ENCODE measurements around the gene ANKS1B. TPM values are rescaled to one million over a fixed set of nuclear protein-coding genes. Genes with fewer than 3 reads are reported as not detected.
"Not testable (repeated sequence)": the region's sequence is repeated elsewhere in the genome, so short reads cannot be mapped to it uniquely, and the experiment has no call there.

Gene ANKS1B
- total RNA-seq, 2 donors from 2014 or later, result 32.7 to 37.1 TPM

DNA sequence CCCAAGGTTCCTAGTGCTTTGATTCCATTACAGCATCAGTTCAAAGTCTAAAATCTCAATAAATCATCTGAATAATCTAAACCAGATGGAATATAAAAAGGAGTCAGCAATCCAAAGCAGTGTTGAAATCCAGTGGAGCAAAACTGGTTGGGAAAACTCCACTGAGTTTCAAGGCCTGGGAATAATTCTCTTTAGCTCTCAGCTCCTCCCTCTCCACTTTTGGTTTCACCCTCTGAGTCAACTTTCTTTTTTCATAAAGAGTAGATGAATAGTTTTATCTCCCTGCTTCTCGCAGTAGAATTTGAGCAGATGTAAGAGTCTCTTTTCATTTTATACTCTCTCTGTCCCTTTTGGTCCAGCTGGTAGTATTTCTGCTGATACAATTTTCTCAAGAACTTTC, 1001.1 kb downstream of the ANKS1B start:
- intact Hi-C loops (cut with DNase I), result no loop called here
- no peak for DNase-seq (ENCODE audit: low spot score)

DNA sequence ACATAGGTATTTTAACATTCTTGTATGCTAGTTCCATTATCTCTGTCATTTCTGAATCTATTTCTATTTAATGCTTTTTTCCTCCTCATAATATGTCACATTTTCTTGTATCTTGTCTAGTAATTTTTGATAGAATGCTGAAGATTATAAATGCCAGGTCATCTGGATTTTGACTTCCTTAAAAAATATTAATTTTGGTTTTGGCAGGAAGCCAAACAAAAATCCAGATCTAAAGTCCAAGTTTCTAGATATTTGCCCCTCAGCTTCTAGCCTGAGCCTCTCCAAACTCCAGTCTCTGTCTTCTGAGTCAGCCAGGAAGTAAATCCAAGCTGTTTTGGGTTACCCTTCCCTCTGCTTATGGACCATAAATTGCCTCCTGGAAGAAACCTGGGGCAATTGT, 1004.2 kb downstream of the ANKS1B start:
- no peak for DNase-seq (ENCODE audit: low spot score)
- intact Hi-C loops (cut with DNase I), result no loop called here

DNA sequence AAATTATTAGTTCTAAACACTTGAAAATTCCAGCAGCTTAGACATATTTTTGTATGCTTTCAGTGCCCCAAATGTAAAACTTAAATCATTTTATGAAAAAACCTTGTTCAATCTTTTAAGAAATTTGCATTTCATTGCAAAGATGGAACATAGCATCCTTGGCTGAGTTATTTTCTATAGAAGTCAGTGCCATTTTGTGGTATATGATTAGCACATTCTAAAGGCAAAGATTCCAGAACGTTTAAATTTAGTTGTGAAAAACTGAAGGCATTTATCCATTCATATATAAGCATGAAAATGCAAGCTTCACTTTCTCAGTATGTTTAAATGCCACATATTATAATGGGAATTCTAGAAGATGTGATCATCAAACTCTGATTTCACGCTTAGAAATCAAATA, 1007.5 kb downstream of the ANKS1B start:
- intact Hi-C loops (cut with DNase I), result no loop called here
- DNase-seq (ENCODE audit: low spot score), result no peak

DNA sequence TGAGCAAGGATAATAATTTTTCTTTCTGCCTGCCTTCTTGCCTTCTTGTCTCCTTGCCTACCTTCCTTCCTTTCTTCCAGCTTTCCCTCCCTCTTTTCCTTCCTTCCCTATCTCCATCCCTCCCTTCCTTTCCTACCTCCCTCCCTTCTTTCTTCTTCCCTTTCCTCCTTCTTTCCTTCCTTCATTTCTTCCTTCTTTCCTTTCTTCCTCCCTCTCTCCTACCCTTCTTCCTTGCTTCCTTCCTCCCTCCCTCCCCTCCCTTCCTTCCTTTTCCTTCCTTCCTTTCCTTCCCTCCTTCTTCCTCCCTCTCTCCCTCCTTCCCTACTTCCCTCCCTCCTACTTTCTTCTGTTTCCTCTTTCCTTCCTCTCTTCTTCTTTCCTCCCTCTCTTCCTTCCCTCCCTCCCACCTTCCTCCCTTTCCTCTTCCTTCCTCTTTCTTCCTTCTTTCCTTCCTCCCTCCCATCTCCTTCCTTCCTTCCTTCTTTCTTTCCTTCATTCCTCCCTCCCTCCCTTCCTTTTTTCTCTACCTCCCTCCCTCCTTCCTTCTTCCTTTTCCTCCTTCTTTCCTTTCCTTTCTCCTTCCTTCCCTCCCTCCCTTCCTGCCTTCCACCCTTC, 1009.9 kb downstream of the ANKS1B start:
- no peak for DNase-seq (ENCODE audit: low spot score)
- intact Hi-C loops (cut with DNase I), result no loop called here

DNA sequence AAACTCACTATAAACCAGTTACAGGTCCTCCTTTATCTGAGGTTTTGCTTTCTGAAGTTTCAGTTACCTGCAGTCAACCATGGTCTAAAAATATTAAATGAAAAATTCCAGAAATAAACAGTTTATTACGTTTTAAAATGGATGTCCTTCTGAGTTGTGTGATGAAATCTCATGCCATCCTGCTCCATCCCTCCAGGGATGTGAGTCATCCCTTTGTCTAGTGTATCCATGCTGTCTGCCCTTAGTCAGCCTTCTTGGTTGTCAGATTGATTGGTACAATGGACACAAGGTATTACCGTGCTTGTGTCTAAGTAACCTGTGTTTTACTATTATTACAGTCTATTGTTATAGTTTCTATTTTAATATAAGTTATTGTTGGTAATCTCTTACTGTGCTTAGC, 1011.3 kb downstream of the ANKS1B start:
- DNase-seq (ENCODE audit: low spot score), result no peak
- intact Hi-C loops (cut with DNase I), result no loop called here

DNA sequence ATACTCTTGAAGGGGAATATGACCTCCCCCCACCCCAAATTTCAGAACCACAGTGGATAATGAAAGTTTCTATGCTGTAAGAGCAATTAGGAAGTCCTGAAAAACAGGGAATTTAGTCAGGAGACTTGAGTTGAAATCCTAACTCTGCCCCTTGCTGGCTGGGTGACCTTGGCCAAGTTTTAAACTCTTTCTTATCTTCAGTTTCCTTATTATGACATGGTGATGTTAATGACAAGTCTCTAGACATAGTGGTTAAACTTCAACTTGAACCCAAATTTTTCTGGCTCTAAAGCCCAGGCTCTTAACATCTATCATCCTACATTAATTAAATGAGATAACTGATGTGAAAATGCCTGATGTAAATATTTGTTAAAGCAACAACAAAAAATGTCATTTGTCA, 1013.8 kb downstream of the ANKS1B start:
- DNase-seq (ENCODE audit: low spot score), result no peak
- intact Hi-C loops (cut with DNase I), result no loop called here

DNA sequence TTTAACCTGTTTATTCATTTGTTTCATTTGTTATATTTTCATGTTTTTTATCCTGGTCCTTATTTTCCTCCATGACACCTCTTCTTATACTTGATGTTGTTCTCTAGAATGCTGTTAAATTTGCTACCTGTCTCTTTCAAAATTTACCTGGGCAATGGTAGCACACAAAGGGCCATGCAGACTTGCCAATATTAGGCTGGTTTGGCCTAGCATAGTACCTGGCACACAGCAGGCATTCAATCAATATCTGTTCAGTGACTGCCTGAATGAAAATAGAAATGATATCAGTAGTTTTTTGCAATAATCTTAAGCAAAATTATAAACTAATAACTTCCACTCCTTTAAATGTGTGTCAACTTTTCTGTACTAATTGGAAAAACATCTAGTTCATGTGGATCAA, 1014.5 kb downstream of the ANKS1B start:
- intact Hi-C loops (cut with DNase I), result no loop called here
- no peak for DNase-seq (ENCODE audit: low spot score)

DNA sequence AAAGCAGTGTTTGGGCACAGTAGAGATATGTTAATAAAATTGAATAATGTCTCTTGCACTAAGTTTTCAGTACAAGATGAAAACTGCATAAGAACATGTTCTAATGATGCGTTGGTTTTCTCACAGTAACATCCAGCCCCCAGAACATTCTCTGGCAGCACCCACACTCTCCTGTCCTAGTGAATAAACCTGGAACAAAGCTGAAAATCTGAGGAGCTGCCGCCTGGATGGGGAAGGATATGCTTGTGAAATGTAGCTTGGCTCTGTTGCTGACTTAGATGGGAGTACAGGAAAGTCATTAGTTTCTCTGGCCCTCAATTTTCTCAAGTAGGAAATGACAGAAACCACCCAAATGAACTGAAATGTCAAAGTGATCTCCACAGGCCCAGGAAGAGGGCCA, 1015.8 kb downstream of the ANKS1B start:
- DNase-seq (ENCODE audit: low spot score), result no peak
- intact Hi-C loops (cut with DNase I), result no loop called here

DNA sequence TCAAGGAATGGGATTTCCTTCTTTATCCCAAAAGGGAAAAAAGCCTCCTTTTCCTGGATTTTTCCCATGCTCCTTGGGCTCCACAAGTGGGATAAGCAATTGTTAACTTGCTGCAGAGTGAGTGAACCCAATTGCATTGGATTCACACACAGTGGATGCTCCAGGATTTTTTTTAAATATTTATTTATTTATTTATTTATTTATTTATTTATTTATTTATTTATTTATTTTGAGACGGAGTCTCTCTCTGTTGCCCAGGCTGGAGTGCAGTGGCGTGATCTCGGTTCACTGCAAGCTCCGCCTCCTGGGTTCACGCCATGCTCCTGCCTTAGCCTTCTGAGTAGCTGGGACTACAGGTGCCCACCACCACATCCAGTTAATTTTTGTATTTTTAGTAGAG, 1027.6 kb downstream of the ANKS1B start:
- DNase-seq (ENCODE audit: low spot score), result not testable (repeated sequence)

DNA sequence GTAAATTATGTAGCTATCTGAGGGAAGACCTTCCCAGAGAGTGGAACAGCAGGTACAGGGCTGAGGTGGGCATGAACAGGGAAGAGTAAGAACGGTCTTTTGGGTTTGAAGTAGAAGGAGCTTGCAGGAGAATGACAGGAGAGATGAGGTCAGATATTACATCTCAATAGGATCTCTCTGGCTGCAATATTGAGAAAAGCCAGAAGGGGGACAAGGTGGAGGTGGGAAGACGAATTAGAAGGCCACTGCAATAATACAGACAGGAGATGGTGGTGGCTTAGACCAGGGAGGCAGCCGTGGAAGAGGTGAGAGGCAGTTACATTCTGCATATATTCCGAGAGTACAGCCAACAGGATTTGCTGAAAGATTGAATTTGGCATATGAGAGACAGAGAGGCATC, 1029.5 kb downstream of the ANKS1B start:
- intact Hi-C loops (cut with DNase I), result no loop called here
- no peak for DNase-seq (ENCODE audit: low spot score)

More for the DNA sequence above, 1027.6 kb downstream of the ANKS1B start:
- intact Hi-C loops (cut with DNase I), result not testable (repeated sequence)

DNA sequence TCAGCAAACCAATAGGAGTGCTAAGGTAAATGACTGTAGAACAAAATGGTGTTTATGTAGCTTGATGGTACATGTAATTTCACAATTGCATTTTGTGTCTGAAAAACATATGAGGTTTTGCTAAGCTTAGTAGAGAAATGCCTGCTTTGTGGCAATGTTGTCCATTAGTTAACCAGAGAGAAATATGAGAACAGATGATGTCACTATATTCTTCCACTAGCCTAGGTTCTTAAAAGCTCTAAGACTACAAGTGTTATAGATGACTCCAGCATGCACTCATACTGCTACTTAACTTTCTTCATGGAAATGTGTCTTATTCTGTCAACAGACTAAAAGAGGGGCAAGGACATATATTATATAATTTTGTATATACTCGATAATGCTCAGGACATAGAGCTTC, 1030.2 kb downstream of the ANKS1B start:
- no peak for DNase-seq (ENCODE audit: low spot score)
- intact Hi-C loops (cut with DNase I), result no loop called here

DNA sequence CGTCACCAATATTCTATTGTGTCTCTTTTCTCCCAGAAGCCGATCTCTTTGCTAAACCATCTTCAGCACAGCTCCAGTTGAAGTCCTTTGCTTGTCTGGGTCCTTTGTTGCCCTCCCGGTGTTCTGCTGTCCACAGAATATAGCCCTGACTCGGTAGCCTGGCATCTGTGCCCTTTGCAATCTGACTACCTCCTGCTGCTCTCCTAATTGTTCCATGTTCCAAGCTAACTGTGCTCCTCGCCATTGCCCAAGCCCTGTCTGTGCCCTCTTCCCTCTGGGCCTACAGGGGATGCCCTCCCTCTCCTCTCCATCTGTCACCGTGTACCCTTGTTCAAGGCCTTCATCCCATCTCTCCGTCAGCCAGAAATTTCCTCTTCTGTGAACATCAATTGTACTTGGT, 1033.3 kb downstream of the ANKS1B start:
- no peak for DNase-seq (ENCODE audit: low spot score)
- intact Hi-C loops (cut with DNase I), result no loop called here

DNA sequence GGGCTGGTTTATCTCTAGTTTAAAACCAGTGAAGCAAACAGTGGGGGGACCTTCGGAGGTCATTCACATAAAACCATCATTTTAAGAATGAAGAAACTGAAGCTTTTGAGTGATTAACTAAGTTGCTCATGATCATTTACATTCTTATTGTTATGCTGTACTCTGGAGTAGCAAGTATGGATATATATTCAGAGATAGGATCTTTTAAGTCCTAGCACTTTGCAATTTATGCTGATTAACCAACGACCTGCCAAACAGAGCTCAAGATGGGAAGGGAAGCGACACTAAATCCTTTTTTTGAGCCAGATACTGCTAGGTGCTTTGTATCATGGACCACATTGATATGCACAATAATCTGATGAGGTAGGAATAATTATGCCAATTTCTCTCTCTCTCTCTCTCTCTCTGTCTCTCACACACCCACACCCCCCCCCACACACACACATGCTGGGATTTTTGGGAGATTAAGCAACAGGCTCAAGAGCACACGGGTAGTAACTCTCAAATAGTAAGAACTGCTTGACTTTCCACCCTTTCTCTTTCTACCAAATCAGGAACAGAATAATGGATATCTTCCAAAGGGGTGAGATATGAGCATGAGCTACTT, 1036.3 kb downstream of the ANKS1B start:
- intact Hi-C loops (cut with DNase I), result no loop called here
- no peak for DNase-seq (ENCODE audit: low spot score)

DNA sequence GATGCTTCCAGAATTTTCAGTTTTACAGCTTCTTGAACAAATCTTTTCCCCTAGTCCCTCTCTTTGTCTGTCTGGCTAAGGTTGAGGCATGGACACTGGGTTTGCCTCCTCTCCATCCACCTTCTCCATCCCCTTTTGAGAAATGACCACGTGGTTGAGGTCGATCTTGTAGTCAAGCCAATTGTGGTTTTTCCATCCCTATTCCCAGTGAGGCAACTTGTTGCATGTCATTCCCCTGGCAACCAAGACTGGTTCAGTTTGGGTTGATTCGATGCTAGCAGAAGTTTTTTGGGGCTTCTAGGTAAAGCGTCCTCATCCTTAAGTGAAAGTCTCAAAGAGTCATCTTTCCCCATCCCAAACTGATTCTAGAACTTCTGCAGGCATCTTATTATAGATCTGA, 1038.9 kb downstream of the ANKS1B start:
- DNase-seq (ENCODE audit: low spot score), result no peak
- intact Hi-C loops (cut with DNase I), result no loop called here

DNA sequence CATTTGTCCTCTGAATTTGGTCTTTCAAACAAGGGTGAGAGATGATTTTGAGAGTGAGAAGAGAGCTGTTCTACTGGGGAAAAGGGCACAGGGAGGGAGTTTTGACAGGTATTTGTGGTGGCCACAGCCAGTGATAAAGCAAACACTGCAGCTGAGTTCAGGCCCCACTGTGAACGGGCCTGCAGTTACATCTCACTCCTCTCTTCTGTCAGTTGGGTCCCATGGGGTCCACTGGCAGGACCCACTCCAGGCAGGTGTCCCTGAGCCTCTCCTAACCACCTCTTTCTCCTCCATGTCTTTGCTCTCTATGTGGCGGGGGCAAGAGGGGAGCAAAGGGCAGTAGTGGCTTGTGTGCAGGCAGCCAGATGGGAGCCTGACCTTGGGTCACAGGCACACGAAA, 1044.8 kb downstream of the ANKS1B start:
- DNase-seq (ENCODE audit: low spot score), result no peak
- intact Hi-C loops (cut with DNase I), result no loop called here

DNA sequence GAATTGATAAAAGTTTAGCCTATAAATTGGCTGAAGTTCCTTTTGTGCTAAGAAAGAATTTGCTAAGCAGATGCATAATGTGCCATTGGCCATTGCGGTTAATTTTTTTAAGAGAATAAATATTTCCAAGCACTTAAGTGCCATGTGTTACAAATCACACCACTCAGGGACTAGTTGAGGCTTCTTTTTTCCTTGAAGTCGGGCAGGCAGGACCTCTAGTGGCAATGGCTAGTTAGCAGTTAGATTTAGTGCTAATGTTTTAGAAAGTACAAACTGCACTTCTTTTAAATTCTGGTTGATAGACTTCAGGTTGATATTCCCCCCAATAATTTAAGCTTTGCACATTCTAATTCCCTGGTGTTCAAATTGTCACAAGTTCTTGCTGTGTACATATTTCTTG, 1045.4 kb downstream of the ANKS1B start:
- no peak for DNase-seq (ENCODE audit: low spot score)
- intact Hi-C loops (cut with DNase I), result no loop called here

DNA sequence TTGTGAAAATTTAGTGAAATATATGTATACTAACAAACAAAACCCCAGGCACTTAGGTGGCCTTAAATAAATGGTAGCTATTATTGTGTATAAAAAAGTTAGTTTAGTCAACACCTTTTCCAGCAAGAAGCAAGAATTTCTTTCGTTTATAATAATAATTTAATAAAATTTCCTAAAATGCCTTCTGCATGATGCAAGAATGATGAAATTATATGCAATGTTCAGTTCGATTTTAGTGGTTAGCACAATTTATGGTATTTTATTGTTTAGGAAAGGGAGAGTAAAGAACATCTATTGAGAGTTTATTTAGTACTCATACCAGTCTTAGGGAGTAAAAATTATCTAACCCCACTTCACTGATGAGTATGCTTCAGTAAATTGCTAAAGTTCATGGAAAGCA, 1048.9 kb downstream of the ANKS1B start:
- no peak for DNase-seq (ENCODE audit: low spot score)
- intact Hi-C loops (cut with DNase I), result no loop called here

DNA sequence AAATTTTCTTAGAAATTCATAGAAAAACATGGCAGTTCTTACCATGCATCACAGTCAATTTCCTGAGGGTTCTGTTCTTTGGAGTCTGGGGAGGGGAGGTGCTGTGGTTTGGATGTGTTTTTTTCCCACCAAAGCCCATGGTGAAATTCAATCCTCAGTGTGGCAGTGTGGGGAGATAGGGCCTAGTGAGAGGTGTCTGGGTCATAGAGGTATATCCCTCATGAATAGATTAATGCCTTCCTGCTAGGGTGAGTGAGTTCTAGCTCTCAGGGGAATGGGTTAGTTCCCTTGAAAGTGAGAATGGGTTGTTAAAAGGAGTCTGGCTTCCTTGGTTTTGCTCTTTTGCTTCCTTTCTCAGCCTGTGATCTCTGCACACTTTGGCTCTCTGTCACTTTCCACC, 1061.9 kb downstream of the ANKS1B start:
- intact Hi-C loops (cut with DNase I), result no loop called here
- no peak for DNase-seq (ENCODE audit: low spot score)

DNA sequence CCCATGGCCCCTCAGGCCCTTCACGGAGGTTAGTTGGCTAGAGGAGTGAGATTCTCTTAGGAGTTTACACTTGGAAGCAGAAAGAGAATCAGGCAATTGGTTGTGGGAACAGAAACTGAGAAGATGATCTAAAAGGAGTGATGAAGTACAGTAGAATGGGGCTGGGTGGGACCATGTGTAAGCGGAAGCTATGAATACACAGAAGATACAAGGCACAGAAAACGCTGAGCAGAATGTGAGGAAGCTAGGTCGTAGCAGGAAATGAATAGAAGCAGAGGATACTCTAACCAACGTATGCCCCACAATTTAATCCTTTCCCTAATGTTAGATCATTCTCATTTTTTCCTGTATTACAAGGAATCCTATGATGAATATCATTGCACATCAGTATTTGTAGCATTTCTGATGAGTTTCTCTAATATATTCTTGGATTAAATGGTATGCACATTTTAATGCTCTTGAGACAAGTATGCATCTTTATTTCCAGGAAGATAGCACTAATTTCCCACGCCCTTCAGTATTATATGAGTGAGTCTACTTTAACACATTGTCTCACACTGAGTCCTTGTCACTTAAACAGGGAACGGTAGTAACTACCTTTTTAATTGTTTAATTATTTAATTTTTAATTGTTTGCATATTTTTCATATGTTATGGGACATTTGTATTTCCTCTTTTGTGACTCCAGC, 1066.4 kb downstream of the ANKS1B start:
- intact Hi-C loops (cut with DNase I), result no loop called here
- DNase-seq (ENCODE audit: low spot score), result no peak

DNA sequence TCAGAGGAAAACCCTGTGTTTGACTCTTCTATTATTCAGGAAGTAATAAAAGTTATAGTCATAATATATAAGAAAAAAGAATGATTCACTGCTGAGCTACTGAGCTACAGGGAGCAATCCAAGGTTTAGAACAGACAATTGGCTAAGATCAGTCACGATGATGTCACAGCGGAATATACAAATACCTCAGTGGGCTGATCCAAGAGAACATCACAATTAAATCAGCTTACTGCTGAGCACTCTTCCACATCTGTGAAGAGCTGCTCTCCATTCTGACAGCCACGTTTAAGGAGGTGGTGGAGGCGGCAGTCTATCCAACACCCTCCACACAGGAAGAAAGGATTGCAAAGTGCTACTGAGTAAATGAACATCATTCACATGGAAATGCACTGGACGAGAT, 1068.6 kb downstream of the ANKS1B start:
- DNase-seq (ENCODE audit: low spot score), result no peak
- intact Hi-C loops (cut with DNase I), result no loop called here

DNA sequence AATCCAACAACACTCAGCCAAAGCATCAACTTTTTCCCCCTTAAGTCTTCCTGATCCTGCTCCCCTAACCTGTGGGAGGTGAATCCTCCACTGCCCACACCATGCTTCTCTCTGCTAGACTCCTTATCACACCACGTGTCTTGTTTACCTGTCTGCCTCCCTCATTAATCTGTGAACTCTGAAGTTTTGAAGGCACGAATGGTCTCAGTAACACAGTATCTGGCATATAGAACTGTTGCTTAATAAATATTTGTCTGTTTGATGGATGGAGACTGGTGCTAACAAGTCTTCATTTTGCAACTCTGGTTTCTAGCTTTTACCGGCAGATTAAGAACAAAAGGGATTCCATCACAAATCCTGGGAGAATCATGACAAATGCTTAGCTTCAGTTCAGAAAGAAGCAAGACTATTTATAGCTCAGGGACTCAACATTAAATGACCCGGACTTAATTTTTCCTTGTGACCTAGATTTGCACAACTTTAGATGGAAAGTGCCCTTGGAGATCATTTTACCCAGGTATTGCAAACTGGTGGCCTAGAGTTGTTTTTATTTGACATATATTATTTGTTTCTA, 1072.2 kb downstream of the ANKS1B start:
- no peak for DNase-seq (ENCODE audit: low spot score)
- intact Hi-C loops (cut with DNase I), result no loop called here

Measured in posterior vena cava (tissue), 2 donors.